GM21529 (cell line): ENCODE measurements around the gene ACTR3.

Experiments used
- ATAC-seq: cut with Tn5 transposase; IDR thresholded peaks from one replicate; pipeline ENCODE4 v1.9.1; 2021; ENCODE audit not compliant: unreplicated experiment

ACTR3 gene

DNA sequence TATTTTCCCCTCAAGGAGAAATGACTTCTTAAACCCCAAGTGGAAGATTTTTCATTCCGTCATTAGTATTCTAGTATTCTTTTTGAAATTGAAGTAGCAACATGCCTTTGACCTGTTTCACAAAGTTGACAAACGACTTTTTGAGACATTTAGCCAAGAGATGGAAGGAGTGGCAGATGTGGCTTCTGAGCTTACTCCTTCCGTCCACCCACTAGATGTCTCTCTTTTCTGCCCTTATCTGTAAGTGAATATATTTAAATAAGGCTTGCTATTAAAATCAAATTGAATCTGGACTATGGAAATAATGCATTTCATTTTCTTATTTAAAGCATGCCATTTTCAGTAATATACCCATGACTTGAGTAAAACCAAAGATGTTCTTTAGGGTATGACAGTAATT lies 74.1 kb downstream of the ACTR3 start:
- no peak for ATAC-seq

DNA sequence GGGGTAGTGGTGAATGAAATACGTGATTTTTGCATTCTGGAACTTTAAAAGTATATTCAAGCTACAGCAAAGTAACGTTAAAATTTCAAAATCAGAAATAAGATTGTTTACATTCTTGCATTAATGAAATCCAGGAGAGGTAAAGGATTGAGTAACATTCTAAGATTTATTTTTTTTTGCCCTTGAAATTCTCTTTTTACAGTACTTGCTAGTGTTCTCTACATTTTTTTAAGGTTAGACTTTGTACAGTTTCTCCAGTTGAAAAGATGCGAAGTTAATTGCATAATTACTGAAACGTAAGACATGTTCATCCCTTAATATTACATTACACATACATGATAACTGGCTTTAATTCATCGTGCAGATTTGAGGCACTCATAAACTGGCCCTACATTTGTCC lies 74.5 kb downstream of the ACTR3 start:
- ATAC-seq: no peak

DNA sequence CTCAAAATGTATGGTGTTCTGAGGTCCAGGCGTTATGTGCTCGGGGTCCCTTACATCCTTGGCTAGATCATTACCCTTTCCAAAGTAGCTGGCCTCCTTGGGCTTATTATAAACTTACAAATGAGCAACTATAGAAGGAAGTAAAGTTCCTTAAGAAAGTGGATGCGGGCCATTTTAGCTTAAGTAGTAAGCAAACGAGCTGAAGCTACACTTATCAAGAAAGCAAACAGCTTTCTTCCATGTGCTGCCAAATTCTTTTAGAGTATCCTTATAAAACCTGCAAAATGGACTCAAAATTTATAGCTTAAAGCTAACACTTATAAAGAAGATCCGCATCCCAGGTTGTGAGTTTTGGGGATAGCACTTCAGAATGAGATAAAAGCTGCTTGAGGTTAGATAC lies 75.3 kb downstream of the ACTR3 start:
- ATAC-seq: no peak

DNA sequence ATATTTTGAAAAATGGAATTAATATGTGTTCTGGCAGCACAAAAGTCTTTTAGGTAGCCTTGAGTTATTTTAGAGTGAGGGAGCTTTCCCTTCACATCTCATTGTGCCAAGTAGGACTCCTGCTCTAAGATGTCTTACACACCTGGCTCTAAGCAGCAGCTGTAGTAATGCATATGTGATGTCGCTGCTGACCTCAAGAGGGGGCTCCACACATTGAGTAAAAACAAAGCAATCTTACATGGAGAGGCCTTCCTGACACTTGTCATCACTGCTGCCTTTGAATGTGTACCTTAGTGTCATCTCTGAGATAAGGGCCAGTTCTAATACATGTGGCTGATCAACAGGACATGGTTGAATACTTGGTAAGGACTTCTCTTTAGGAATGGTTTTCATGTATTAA lies 75.8 kb downstream of the ACTR3 start:
- ATAC-seq: peak; percentile 72

DNA sequence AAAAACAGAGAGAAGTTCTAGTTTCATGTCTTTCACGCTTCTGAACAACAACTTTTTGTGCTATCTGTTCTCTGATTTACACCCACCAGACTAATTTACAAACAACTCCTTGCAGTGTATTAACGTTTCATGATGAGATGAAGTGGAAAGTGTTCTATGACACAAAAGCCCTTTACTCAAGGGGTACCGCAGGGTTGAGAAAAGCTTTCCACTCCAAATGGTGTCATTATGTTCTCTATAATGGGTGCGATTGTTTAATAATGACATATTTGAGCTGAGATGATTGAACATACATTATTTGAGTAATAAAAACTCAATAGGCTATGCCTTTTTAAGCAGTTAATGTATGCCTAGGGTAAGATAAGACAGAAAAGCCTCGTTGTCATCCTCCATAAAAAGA lies 76.3 kb downstream of the ACTR3 start:
- no peak for ATAC-seq

DNA sequence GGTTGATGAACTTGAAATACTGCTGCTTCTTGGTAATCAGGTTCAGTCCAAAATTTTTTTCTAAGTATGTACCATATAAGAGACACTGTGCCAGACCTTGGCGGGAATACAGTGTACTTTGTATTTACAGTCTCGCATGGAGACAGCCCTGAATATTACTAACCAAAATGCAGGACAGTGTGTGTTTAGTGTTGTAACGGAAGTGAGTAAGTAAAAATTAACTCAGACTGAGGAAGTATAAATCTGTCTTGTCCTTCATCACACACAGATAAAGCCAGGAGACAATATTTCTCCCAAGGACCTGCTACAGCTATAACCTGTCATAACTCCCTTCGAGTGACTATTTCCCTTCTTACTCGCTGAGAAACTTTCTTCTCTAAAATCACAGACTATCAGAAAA lies 76.9 kb downstream of the ACTR3 start:
- ATAC-seq: peak; percentile 39

DNA sequence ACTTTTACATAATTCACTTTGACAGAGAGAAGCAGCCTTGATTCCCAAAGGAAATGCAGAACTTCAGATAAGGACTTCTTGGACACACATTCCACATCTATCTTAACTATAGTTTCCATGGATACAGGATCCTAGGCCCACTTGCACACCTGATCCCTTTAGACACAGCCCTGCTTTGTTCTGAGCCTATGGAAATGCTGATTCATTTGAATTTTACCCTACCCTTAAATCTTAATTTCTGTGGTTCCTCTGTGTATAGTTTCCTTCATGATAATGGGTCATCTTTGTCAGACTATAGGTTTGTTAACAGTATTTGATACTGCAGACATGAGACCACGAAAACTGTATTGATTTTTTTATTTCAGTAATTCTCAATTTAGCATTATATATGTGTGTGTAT lies 77.4 kb downstream of the ACTR3 start:
- no peak for ATAC-seq

DNA sequence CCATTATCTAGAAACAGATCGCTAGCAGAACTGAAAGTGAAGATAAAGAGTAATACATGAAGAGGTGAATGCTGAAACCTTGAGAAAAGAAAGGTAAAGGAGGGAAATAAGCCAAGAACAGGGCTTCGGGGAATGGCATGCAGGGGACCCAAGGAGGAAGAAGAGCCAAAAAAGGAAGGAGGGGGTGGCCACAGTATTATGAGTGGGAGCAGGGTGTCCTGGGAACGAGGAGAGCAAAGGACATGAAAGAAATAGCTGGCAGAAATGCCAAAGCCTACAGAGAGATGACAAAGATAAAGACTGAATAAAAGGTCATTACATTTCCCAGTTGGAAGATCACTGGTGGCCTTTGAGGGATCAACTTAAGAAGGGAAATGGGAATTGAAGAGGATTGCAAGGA lies 82.9 kb downstream of the ACTR3 start:
- ATAC-seq: no peak

DNA sequence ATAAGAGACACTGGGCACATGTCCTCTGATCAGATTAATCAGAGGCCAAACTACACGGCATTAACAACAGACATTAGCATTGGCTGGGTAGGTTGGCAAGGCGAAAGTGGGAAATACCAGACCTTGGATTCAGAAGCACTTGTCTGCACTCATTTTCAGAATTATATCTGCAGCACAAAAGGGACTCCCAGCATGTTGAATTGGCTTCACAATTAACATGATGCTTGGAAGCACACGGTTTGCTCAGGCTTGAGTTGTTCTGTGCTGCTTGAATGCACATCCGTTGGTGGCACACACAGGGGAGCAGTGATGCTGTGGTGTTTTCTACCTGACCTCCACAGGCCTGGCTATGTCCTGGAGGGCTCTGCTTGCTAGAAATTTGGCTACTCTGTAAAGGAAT lies 83.9 kb downstream of the ACTR3 start:
- ATAC-seq: no peak

DNA sequence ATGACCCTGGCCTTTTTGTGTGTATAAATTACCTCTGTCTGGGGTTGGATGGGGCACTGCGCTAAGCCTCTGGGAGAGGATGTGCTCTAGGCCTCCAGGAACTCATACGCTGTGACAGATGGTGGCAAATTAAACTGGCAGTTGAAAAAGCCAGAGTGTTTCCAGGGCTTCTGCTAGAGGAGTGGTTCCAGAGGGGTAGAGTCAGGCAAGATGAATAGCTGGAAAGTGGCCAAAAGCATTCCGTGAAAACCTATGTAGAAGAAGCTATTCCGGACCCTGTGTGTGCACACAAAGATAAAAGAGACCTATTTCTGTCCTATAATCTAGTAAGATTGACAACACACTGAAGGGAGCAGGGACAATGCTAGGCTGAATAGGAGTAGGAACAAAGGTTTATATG lies 84.8 kb downstream of the ACTR3 start:
- ATAC-seq: no peak

DNA sequence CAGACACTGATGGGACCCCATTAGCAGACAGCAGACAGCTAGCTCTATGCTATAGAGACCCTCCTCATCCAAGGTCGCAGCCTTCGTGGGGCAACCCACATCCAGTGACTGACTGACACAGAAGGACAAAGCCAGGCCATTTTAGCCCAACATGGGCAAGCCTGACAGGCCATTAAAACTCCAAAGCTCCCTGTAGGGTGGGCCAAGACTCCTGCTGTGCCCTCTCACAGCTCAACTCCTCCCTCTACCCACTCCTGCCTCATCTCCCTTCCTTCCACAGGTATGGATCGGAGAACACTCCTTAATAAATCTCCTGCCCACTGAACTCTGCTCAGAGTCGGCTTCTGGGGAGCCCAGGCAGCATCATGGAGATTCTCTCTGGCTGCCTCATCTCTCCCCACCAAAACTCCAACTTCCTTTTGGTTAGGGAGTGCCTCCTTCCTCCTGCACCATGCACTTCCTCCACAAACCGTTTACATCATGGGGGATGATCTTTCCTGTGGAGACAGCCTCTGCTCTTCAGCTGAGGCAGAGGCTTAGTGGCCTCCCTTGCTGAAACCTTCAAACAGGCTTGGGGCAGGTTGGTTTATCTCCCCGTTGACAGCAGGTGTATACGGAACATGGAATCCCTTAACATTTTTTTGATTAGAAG lies 86.5 kb downstream of the ACTR3 start:
- no peak for ATAC-seq

DNA sequence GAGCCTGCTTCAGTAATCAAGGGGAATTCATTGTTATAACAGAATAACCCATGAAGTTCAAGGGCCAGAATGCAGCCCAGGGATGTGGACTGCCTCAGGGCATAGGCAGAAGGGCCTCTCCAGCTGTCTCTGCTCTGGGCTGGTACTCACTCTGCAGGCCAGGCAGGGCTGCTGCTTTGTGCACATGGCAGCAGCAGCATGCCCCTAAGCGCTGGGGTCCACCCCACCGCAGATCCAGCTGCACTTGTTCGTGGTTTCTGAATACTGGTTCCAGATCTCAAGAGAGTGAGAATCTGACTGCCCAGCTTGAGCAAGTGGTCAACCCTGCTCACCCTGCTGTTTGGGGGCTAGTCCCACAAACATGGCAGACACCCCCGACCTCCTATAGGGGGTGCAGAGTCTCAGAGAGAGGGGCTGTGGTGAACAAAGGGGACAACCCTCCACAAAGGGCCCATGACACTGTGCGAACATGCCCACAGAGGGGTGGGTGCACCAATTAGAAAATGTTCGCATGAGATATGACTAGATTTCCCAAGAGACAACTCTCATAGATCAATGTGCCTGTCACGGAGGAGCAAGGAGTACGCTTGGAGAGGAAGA lies 87.3 kb downstream of the ACTR3 start:
- ATAC-seq: no peak

DNA sequence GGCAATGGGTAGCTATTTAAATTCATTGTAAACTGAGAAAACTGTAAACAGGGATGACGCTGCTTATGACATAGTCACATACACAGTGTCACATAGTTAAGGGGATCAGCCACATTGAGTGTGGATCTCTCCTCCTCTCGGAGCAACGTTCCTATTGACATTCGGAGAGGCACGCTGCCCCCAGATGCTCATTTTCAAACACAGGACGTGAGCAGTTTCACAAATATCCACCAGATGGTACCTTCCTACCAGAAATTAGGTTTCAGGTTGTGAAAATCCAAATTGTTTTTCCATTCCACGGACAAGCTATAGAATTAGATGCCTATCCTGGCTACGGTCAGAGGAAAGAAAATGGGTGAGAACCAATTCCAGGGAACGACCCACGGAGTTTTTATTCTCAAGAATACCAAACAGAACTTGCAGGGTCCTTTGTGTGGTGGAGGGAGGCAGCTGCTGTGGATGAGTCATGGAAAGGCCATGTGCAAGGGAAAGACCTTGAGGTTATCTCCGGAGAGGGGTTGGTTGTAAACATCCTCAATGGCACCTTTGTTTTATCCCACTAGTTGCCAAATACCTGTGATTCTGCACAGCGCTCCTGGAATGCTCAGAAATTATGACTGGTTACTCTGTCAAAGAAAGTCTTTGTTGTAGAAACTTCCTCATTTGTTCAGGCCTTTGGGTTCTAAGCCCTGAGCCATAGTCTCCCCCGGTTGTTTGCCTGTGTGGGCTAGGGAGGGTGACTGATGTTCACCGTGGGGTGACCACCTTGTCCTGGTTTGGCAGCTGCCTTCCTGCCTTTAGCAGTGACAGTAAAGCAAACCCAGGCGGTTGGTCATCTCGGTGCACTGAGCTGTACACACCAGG lies 88.0 kb downstream of the ACTR3 start:
- no peak for ATAC-seq

DNA sequence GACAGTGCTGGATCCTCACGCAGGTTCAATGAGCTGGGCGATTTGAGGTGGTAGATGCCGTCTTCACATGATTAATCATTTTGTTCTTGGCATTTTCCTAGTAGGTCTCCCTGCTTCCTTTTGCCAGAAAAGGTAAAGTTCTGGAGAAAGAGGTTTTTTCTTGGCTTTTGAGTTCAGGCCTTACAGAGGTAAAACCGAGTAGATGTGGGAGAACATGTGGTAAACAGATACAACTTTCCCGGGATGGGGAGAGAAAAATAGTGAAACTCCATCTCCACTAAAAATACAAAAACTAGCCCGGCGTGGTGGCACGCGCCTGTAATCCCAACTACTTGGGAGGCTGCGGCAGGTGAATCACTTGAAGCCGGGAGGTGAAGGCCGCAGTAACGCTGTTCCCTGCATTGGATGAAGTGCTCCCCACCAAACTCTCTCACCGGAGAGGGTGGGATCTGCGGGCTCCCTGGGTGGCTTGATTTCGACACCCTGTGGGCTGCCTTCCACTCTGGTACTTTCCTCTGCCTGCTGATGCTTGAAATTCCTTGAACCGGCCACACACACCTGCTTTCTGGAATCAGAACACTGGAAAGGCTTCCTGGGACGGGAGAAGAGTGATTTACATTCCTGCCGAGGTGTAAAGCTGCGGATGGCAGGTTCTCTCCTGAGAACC lies 88.8 kb downstream of the ACTR3 start:
- ATAC-seq: no peak

DNA sequence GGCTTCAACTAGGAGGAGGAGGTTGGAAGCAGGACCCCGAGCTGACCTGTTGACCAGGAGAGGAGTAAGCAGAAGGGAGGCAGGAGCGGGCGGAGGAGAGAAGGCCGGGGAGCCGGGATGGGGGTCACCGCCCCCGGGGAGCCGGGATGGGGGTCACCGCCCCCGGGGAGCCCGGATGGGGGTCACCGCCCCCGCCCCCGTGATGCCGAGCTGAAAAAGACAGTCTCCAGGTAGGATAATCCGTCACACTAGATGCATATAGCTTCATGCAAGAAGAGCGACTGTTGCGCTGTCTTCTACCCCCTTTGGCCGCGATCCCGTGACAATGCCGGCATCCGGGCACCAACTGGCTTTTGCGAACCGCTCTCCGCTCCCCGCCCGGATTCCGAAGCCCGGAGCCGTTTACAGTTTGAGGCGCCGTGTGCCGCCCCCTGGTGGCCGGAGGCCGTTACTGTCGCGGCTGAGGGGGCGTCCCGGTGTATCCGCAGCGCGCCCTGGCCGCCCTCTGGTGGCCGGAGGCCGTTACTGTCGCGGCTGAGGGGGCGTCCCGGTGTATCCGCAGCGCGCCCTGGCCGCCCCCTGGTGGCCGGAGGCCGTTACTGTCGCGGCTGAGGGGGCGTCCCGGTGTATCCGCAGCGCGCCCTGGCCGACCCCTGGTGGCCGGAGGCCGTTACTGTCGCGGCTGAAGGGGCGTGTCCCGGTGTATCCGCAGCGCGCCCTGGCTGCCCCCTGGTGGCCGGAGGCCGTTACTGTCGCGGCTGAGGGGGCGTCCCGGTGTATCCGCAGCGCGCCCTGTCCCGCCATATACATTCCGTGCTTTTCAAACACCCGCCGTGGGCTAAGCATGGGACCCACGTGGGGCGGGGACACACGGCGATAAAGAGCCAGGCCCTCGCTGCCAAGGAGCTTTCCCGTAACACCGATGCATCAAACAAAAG lies 89.6 kb downstream of the ACTR3 start:
- ATAC-seq: no peak

DNA sequence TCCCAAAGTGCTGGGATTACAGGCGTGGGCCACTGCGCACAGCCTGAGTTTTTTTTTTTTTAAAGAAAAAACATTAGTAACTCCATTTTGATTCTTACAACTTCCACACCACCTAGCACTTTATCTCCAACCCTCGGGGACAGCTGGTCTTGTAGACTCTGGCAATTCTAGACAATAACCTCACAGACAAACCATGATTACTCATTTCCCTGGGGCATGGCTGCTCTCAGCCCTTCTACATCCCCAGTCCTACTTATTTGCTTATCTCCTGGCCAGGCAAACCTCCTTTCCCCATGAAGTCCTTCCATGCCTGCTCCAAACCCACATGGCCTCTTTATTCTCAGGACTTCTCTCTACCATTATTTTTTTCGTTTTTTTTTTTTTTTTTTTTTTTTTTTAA lies 91.1 kb downstream of the ACTR3 start:
- no peak for ATAC-seq

DNA sequence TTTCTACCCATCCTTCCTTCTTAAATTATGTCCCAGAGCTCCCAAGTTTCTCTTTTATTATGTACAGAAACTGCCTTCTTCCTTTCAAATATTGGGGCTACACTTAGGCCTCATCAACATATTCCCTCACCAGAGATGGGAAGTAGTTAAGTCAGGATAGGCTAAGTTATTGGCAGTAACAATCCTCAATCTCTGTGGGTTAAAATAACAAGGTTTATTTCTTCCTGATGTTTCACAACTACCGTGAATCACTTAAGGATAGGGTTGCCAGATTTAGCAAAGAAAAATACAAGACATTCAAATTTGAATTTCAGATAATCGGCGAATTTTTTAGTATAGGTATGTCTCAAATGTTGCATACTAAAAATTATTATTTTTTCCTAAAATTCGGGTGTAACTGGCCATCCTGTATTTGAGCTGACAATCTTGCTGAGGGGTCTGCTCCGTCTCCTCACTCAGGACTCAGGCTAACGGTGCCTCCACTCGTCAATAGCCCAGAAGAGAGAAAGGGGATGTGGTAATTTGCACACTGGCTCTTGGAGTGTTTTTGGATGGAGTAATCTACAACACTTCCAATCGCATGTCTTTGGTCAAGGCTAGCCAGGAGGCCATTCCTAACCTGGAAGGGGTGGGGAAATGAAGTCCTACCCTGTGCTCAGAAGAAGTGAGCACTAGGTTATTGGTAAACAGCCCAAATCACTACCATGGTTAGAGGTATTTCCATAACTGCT lies 91.7 kb downstream of the ACTR3 start:
- ATAC-seq: no peak

DNA sequence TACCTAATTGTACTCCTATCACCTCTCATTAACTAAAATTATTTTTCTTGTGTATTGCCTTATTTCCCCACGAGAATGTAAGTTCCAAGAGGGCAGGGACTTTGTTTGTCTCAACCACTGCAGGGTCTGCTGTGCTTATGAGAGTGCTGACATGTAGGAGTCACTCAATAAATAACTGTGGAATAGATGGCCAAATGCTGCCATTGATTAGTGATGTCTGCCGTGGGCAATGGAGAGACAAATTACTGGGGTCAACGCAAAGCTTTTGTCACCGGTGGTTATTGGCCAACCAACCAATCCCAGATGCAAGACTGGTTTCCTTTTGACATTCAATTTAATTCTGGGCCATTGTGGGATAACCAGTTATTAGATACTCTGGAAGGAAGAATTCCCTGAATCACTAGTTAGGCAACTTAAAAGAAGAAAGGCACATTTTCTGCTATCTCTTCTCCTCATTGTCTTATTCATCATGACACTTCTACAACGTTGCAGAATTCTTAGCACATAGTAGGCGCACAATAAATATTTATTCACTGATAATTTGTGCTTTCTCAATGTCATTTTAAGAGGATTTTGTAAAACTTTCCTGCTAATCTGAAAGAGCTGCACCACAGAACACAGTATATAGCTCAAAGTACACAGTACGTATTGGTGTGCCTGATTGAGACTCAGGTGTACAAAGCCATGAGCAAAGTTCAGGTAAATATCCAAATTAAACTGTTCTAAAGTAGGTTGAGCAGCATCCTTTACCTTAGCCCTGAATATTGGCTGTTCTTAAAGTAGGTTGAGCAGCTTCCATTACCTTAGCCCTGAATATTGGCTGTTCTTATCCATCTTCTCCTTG lies 95.9 kb downstream of the ACTR3 start:
- ATAC-seq: no peak

DNA sequence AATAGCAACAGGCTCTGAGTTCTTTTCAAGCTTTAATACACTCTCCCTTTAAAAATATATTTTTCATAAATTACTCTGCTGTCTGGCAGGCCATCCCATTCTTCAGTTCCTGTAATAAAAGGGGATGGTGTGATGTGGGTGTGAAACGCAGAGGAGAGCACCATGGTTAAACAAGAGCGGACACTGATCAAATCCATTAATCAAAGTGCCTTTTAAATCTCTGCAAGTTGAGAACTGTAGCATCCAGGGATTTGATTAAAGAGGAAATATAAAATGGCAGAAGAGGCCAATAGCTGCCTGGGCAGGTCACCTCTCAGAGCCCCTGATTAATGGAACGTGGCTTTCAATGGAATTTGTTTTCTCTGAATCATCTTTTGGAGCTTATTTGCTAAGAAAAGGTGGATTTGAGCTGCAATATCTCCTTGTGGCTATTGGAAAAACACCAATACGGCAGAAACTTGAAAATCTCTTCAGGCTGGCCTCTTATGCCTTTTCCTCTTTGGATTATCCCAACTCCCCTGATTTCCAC lies 96.9 kb downstream of the ACTR3 start:
- ATAC-seq: no peak
